ENCODE data around the gene NAV2.

DNA sequence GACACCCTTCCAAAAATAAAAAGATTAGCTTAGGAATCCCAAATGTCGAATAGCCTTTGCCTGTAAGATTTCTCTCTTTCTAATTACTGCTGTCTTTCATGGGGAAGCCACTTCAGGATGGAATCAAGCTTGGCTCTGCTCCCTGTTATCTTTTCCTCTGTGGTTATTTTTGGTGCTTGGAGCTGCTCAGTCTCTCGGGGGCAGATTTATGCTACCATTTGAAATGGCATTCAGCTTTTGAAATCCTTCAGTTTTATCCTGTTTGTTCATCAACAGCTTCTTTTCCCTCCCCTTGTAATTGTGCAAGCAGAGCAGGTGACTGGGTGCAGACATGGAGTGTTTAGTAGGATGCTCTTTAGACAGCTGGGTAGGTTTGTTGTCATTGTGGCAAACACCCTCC, 336.6 kb downstream of the NAV2 start:
- TF ChIP-seq POLR2AphosphoS5 (IDR thresholded peaks at IDR 0.05; ENCODE audit: low read depth, low read length) (no peak), CTCF (IDR thresholded peaks at IDR 0.05) (no peak), SIN3A (IDR thresholded peaks at IDR 0.05; ENCODE audit: borderline replicate concordance, insufficient read depth, low read depth, low read length) (no peak)
- TF ChIP-seq, protein P1, sequence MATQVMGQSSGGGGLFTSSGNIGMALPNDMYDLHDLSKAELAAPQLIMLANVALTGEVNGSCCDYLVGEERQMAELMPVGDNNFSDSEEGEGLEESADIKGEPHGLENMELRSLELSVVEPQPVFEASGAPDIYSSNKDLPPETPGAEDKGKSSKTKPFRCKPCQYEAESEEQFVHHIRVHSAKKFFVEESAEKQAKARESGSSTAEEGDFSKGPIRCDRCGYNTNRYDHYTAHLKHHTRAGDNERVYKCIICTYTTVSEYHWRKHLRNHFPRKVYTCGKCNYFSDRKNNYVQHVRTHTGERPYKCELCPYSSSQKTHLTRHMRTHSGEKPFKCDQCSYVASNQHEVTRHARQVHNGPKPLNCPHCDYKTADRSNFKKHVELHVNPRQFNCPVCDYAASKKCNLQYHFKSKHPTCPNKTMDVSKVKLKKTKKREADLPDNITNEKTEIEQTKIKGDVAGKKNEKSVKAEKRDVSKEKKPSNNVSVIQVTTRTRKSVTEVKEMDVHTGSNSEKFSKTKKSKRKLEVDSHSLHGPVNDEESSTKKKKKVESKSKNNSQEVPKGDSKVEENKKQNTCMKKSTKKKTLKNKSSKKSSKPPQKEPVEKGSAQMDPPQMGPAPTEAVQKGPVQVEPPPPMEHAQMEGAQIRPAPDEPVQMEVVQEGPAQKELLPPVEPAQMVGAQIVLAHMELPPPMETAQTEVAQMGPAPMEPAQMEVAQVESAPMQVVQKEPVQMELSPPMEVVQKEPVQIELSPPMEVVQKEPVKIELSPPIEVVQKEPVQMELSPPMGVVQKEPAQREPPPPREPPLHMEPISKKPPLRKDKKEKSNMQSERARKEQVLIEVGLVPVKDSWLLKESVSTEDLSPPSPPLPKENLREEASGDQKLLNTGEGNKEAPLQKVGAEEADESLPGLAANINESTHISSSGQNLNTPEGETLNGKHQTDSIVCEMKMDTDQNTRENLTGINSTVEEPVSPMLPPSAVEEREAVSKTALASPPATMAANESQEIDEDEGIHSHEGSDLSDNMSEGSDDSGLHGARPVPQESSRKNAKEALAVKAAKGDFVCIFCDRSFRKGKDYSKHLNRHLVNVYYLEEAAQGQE (IDR thresholded peaks at IDR 0.05; ENCODE audit: insufficient read depth in 1 of 2, low read depth in 2 of 2, low read length in 1 of 2): no peak
